Keratinocyte (primary cell): ENCODE results near the gene GRM4.

Source experiments
- EZH2 ChIP-seq: IDR thresholded peaks from one replicate; pipeline ENCODE4 v1.6.1; 2012; ENCODE audit warnings: inconsistent platforms, mild to moderate bottlenecking, low read length, moderate library complexity
- TF ChIP-seq, protein P1 (sequence below), 3 experiments: IDR thresholded peaks in 1 of 3; conservative IDR thresholded peaks in 1 of 3; optimal IDR thresholded peaks in 1 of 3; 2 replicates in 2 of 3; 3 replicates in 1 of 3; pipeline versions ENCODE3 to v1.5.1; 2011; ENCODE audit warnings: low read length in 3 of 3, mild to moderate bottlenecking in 3 of 3, moderate library complexity in 2 of 3, control low read depth in 1 of 3, inconsistent platforms in 1 of 3; ENCODE audit not compliant: insufficient read depth in 2 of 3; ENCODE audit errors: extremely low read depth in 1 of 3

DNA sequence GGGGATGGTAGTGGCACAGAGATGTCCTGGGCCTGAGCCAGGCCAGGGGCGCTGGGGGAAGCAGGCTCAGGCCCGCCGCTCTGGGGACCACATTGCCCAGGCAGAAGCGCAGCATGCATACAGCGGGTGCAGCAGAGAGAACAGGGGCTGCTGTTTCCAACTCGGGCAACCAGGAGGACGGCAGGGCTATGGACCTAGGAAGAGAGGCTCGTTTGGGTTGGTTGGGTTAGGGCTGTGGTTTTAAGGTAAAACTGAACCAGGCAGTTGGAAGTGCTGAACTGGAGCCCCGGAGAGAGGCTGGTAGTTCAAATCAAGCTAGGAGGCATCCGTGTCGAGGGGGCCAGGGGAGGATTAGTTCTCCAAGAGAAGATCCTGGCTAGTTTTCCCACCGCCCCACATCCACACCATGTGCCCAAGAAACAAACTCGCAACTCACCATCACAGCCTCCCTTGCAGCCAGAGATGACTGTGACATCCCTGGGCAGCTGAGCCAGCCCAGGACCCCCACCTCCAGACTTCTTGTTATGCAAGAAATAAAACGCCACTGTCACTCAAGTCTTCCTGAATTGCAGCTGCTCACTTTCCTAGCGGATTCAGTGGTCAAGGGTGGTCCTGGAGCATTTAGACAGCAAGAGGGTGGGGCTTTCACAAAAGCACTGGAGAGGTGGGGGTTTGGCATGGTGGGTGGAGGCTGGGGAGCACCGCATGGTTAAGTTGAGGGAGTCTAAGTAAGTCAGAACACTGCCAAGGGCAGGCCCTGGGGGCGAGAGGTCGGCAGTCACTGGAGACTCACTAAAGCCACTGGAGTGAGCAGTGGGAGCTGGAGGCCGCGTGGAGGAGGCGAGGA lies 161.2 kb downstream of the GRM4 start:
- TF ChIP-seq, protein P1, sequence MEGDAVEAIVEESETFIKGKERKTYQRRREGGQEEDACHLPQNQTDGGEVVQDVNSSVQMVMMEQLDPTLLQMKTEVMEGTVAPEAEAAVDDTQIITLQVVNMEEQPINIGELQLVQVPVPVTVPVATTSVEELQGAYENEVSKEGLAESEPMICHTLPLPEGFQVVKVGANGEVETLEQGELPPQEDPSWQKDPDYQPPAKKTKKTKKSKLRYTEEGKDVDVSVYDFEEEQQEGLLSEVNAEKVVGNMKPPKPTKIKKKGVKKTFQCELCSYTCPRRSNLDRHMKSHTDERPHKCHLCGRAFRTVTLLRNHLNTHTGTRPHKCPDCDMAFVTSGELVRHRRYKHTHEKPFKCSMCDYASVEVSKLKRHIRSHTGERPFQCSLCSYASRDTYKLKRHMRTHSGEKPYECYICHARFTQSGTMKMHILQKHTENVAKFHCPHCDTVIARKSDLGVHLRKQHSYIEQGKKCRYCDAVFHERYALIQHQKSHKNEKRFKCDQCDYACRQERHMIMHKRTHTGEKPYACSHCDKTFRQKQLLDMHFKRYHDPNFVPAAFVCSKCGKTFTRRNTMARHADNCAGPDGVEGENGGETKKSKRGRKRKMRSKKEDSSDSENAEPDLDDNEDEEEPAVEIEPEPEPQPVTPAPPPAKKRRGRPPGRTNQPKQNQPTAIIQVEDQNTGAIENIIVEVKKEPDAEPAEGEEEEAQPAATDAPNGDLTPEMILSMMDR (optimal IDR thresholded peaks at IDR 0.05 in 1 of 3, IDR thresholded peaks at IDR 0.05 in 1 of 3, conservative IDR thresholded peaks at IDR 0.05 in 1 of 3; ENCODE audit: extremely low read depth in 1 of 3, insufficient read depth in 2 of 3, low read length in 3 of 3): no peak
- TF ChIP-seq EZH2: no peak
